Parathyroid adenoma (tissue), 2 donors: ENCODE results near the gene DMWD.

Source experiments
- H2AFZ ChIP-seq: fragments of 300-600 bp; sonication (generic); one replicate; pipeline ENCODE4 v1.7.0; 2017; ENCODE audit warnings: antibody characterized with exemption, mild to moderate bottlenecking
- H3K27ac ChIP-seq: fragments of 300-600 bp; sonication (generic); one replicate; pipeline ENCODE4 v1.7.0; 2017
- H3K27me3 ChIP-seq: fragments of 300-600 bp; sonication (generic); one replicate; pipeline ENCODE4 v1.7.0; 2017; ENCODE audit warnings: low read length; ENCODE audit not compliant: control insufficient read depth, insufficient read depth
- H3K36me3 ChIP-seq: fragments of 300-600 bp; sonication (generic); one replicate; pipeline ENCODE4 v1.7.0; 2017; ENCODE audit warnings: low read length; ENCODE audit not compliant: control insufficient read depth, insufficient read depth
- H3K4me1 ChIP-seq: fragments of 300-600 bp; sonication (generic); one replicate; pipeline ENCODE4 v1.7.0; 2017; ENCODE audit warnings: control low read depth
- H3K4me2 ChIP-seq: fragments of 300-600 bp; sonication (generic); one replicate; pipeline ENCODE4 v1.7.0; 2017; ENCODE audit warnings: low read length
- H3K4me3 ChIP-seq: fragments of 300-600 bp; sonication (generic); one replicate; pipeline ENCODE4 v1.7.0; 2017; ENCODE audit warnings: low read depth, low read length
- H3K79me2 ChIP-seq: fragments of 300-600 bp; sonication (generic); one replicate; pipeline ENCODE4 v1.7.0; 2017; ENCODE audit warnings: control low read depth
- H3K9ac ChIP-seq: fragments of 300-600 bp; sonication (generic); one replicate; pipeline ENCODE4 v1.7.0; 2017; ENCODE audit warnings: mild to moderate bottlenecking
- H3K9me3 ChIP-seq: fragments of 300-600 bp; sonication (generic); one replicate; pipeline ENCODE4 v1.7.0; 2017; ENCODE audit warnings: low read length; ENCODE audit not compliant: control insufficient read depth
- TF ChIP-seq, protein P1 (sequence below): fragments of 300-600 bp; sonication (generic); IDR thresholded peaks from one replicate; pipeline ENCODE4 v1.7.0; 2017; ENCODE audit warnings: antibody characterized with exemption, mild to moderate bottlenecking
- donor health status: primary hyperparathyroidism.

DMWD gene

DNA sequence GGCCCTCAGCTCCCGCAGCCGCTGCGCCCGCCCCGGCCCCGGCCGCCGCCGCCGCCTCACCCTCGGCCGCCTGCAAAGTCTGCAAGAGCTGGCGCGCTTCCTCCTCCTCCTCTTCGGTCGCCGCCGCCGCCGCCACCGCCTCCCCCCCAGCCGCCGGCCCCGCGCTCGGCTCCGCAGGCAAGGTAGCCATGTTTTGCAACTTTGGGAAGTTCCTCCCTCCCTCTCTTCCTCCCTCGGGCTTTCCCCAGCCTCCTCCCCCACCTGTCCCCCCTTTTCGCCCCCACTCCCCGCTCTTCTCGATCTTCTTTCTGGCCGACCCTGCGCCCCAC is 24.0 kb downstream of the DMWD start:
- Histone ChIP-seq H3K4me3 (peak overlapping the region; percentile 93), H3K9me3 (no peaks in the 10 kb centered on the region), H2AFZ (peak overlapping the region; percentile 74), H3K27ac (peak overlapping the region; percentile 95), H3K4me1 (peaks cover 33% of the 10 kb centered on the region), H3K4me2 (peak overlapping the region; percentile 95), H3K79me2 (peaks cover 16% of the 10 kb centered on the region), H3K27me3 (no peaks in the 10 kb centered on the region), H3K36me3 (no peaks in the 10 kb centered on the region), H3K9ac (peak overlapping the region; percentile 23)
- TF ChIP-seq, protein P1, sequence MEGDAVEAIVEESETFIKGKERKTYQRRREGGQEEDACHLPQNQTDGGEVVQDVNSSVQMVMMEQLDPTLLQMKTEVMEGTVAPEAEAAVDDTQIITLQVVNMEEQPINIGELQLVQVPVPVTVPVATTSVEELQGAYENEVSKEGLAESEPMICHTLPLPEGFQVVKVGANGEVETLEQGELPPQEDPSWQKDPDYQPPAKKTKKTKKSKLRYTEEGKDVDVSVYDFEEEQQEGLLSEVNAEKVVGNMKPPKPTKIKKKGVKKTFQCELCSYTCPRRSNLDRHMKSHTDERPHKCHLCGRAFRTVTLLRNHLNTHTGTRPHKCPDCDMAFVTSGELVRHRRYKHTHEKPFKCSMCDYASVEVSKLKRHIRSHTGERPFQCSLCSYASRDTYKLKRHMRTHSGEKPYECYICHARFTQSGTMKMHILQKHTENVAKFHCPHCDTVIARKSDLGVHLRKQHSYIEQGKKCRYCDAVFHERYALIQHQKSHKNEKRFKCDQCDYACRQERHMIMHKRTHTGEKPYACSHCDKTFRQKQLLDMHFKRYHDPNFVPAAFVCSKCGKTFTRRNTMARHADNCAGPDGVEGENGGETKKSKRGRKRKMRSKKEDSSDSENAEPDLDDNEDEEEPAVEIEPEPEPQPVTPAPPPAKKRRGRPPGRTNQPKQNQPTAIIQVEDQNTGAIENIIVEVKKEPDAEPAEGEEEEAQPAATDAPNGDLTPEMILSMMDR, result no peak

GRCh38 chr19:45767881-45768654 is 24.6 kb downstream of the DMWD start:
- Histone ChIP-seq H3K79me2 (peaks cover 16% of the 10 kb centered on the region), H3K9ac (peak overlapping the region; percentile 62), H3K36me3 (no peaks in the 10 kb centered on the region), H3K9me3 (no peaks in the 10 kb centered on the region), H3K4me2 (peak overlapping the region; percentile 86), H3K4me3 (peak overlapping the region; percentile 77), H3K27ac (peak overlapping the region; percentile 95), H2AFZ (peak overlapping the region; percentile 69), H3K27me3 (no peaks in the 10 kb centered on the region), H3K4me1 (peaks cover 33% of the 10 kb centered on the region)
- TF ChIP-seq, protein P1, result no peak

- Histone ChIP-seq H3K9ac (peak overlapping the region; percentile 77), H3K27me3 (no peaks in the 10 kb centered on the region), H3K4me1 (peaks cover 33% of the 10 kb centered on the region), H2AFZ (peak overlapping the region; percentile 69), H3K4me3 (peak overlapping the region; percentile 77), H3K79me2 (peaks cover 16% of the 10 kb centered on the region), H3K9me3 (no peaks in the 10 kb centered on the region), H3K36me3 (no peaks in the 10 kb centered on the region), H3K27ac (peak overlapping the region; percentile 95), H3K4me2 (peak overlapping the region; percentile 86)
- TF ChIP-seq, protein P1, result no peak
Observed at GRCh38 chr19:45767410-45767880, 25.2 kb downstream of the DMWD start.

- H3K36me3 ChIP-seq, result no peaks in the 10 kb centered on the region
- peak overlapping the region; percentile 86 for H3K4me2 ChIP-seq
- peak overlapping the region; percentile 77 for H3K9ac ChIP-seq
- peaks cover 16% of the 10 kb centered on the region for H3K79me2 ChIP-seq
- H3K4me1 ChIP-seq, result peaks cover 33% of the 10 kb centered on the region
- H3K9me3 ChIP-seq, result no peaks in the 10 kb centered on the region
- peak overlapping the region; percentile 95 for H3K27ac ChIP-seq
- H3K27me3 ChIP-seq, result no peaks in the 10 kb centered on the region
- H3K4me3 ChIP-seq, result peak overlapping the region; percentile 77
- H2AFZ ChIP-seq, result peak overlapping the region; percentile 69
- TF ChIP-seq, protein P1, result no peak
Observed at GRCh38 chr19:45766869-45767346, 25.7 kb downstream of the DMWD start.
